GM20000 (cell line): ENCODE results near the gene CEP20.

Source experiments
- DNase-seq: peaks from one replicate; pipeline ENCODE4 v3.0.0; 2012; ENCODE audit warnings: low spot score
- TF ChIP-seq, protein P1 (sequence below): IDR thresholded peaks from 2 replicates; pipeline ENCODE4 v1.5.1; 2012; ENCODE audit warnings: mild to moderate bottlenecking, control low read depth; ENCODE audit errors: extremely low read depth, missing control alignments

The CEP20 gene

GRCh38 chr16:15881794-15882379, 6.5 kb downstream of the CEP20 start:
- TF ChIP-seq, protein P1, sequence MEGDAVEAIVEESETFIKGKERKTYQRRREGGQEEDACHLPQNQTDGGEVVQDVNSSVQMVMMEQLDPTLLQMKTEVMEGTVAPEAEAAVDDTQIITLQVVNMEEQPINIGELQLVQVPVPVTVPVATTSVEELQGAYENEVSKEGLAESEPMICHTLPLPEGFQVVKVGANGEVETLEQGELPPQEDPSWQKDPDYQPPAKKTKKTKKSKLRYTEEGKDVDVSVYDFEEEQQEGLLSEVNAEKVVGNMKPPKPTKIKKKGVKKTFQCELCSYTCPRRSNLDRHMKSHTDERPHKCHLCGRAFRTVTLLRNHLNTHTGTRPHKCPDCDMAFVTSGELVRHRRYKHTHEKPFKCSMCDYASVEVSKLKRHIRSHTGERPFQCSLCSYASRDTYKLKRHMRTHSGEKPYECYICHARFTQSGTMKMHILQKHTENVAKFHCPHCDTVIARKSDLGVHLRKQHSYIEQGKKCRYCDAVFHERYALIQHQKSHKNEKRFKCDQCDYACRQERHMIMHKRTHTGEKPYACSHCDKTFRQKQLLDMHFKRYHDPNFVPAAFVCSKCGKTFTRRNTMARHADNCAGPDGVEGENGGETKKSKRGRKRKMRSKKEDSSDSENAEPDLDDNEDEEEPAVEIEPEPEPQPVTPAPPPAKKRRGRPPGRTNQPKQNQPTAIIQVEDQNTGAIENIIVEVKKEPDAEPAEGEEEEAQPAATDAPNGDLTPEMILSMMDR, result no peak

GRCh38 chr16:15880434-15881308, 7.7 kb downstream of the CEP20 start:
- no peak for DNase-seq
- TF ChIP-seq, protein P1, result no peak

More at GRCh38 chr16:15881794-15882379, 6.5 kb downstream of the CEP20 start:
- no peak for DNase-seq

- TF ChIP-seq, protein P1, result no peak
- DNase-seq, result no peak
Measured at GRCh38 chr16:15879255-15879811, 9.1 kb downstream of the CEP20 start.

DNA sequence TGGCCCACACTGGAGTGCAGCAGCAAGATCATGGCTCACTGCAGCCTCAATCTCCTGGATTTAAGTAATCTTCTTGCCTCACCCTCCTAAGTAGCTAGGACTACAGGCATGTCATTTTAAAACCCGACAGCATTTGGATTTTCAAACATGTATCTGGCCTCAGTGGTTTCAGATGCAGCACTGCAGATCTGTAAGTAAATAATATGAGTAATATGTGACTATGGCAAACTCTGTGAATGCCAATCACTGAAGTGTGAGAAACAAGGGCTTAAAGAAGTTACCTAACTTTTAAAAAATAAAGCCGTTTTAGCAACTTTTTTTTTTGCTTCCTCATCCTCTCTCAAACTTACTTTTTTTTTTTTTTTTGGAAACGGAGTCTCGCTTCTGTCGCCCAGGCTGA, 11.9 kb downstream of the CEP20 start:
- TF ChIP-seq, protein P1, result no peak
- DNase-seq, result no peak

DNA sequence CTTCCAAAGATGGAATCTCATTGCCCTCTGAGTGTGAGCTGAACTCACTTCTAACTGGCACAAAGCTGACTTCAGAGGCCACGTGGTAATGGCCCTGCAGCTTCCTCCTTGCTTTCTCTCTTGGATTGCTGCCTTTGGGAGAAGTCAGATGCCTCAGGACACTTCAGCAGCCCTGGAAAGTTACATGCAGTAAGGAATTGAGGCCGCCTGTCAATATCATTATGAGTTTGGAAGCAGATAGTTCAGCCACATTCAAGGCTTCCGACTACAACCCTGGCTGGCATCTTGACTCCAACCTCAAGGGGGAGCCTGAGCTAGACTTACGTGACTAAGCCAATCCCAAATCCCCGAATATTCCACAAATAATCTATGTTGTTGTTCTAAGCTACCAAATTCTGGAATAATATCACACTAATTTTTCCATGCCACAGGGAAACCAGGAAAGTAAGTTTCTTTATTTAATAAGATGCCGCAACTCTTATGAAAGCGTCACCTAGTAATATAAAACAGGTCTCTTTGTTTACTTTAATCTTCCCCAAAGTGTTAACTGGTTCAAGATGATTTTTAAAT, 13.6 kb downstream of the CEP20 start:
- TF ChIP-seq, protein P1, result peak; percentile 27
- DNase-seq, result no peak

- TF ChIP-seq, protein P1, result no peak
Measured at GRCh38 chr16:15873737-15874136, 14.7 kb downstream of the CEP20 start.

GRCh38 chr16:15873301-15873700, 15.1 kb downstream of the CEP20 start:
- no peak for DNase-seq
- TF ChIP-seq, protein P1, result no peak

More at GRCh38 chr16:15873737-15874136, 14.7 kb downstream of the CEP20 start:
- no peak for DNase-seq
